ENCODE measurements around the gene MITD1.

MITD1 gene

GRCh38 chr2:99181624-99182000 lies 754 bp upstream of the MITD1 start:
- DNase-seq (ENCODE audit: low read depth): no peak
- TF ChIP-seq, protein P1, sequence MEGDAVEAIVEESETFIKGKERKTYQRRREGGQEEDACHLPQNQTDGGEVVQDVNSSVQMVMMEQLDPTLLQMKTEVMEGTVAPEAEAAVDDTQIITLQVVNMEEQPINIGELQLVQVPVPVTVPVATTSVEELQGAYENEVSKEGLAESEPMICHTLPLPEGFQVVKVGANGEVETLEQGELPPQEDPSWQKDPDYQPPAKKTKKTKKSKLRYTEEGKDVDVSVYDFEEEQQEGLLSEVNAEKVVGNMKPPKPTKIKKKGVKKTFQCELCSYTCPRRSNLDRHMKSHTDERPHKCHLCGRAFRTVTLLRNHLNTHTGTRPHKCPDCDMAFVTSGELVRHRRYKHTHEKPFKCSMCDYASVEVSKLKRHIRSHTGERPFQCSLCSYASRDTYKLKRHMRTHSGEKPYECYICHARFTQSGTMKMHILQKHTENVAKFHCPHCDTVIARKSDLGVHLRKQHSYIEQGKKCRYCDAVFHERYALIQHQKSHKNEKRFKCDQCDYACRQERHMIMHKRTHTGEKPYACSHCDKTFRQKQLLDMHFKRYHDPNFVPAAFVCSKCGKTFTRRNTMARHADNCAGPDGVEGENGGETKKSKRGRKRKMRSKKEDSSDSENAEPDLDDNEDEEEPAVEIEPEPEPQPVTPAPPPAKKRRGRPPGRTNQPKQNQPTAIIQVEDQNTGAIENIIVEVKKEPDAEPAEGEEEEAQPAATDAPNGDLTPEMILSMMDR (IDR thresholded peaks at IDR 0.05; ENCODE audit: low read depth, low read length, missing control alignments): no peak
- in situ Hi-C loops (cut with HindIII; ENCODE audit: low sequenced_read_pairs): no loop called here
- peak overlapping the region; percentile 69 for H3K4me3 ChIP-seq (ENCODE audit: low read depth, low read length)

GRCh38 chr2:99171377-99172140 lies 9.3 kb downstream of the MITD1 start:
- DNase-seq (ENCODE audit: low read depth): no peak
- TF ChIP-seq, protein P1 (IDR thresholded peaks at IDR 0.05; ENCODE audit: low read depth, low read length, missing control alignments): no peak
- in situ Hi-C loops (cut with HindIII; ENCODE audit: low sequenced_read_pairs): no loop called here

GRCh38 chr2:99169534-99169933 lies 11.3 kb downstream of the MITD1 start:
- H3K4me3 ChIP-seq (ENCODE audit: low read depth, low read length): no peak overlapping the region
- DNase-seq (ENCODE audit: low read depth): no peak
- TF ChIP-seq, protein P1 (IDR thresholded peaks at IDR 0.05; ENCODE audit: low read depth, low read length, missing control alignments): no peak
- in situ Hi-C loops (cut with HindIII; ENCODE audit: low sequenced_read_pairs): no loop called here

More at GRCh38 chr2:99171377-99172140, 9.3 kb downstream of the MITD1 start:
- no peak overlapping the region for H3K4me3 ChIP-seq (ENCODE audit: low read depth, low read length)

- in situ Hi-C loops (cut with HindIII; ENCODE audit: low sequenced_read_pairs): no loop called here
- TF ChIP-seq, protein P1 (IDR thresholded peaks at IDR 0.05; ENCODE audit: low read depth, low read length, missing control alignments): no peak
- no peak for DNase-seq (ENCODE audit: low read depth)
- no peak overlapping the region for H3K4me3 ChIP-seq (ENCODE audit: low read depth, low read length)
These were observed 14.6 kb downstream of the MITD1 start for GRCh38 chr2:99166218-99166617.

DNA sequence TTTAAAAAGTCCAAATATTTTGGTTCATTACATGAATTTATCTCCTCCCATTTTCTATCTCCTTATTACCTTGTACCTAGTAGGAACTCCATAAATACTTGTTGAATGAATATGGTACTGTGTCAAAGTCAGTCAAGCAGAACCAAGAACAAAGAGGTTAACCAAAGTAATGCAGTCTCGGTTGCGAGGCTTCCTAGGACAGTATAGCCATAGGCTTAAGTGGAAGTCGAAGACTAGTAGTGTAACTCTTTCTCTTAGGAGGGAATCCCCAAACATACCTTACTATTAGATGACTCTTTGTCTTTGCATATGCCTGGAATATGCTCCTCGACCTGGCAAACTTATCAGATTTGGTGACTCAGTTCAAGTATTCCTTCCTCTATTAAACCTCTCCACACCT lies 21.3 kb downstream of the MITD1 start:
- H3K4me3 ChIP-seq (ENCODE audit: low read depth, low read length): no peak overlapping the region
- TF ChIP-seq, protein P1 (IDR thresholded peaks at IDR 0.05; ENCODE audit: low read depth, low read length, missing control alignments): no peak
- no peak for DNase-seq (ENCODE audit: low read depth)
- in situ Hi-C loops (cut with HindIII; ENCODE audit: low sequenced_read_pairs): no loop called here

- no peak for DNase-seq (ENCODE audit: low read depth)
- H3K4me3 ChIP-seq (ENCODE audit: low read depth, low read length): no peak overlapping the region
- in situ Hi-C loops (cut with HindIII; ENCODE audit: low sequenced_read_pairs): no loop called here
- TF ChIP-seq, protein P1 (IDR thresholded peaks at IDR 0.05; ENCODE audit: low read depth, low read length, missing control alignments): no peak
These were observed 22.3 kb downstream of the MITD1 start for GRCh38 chr2:99158599-99158998.
